A549 (cell line): ENCODE data around the gene SRSF8. TPM values are rescaled to one million over a fixed set of nuclear protein-coding genes. Genes with fewer than 3 reads are reported as not detected.

Experiments used
- ATAC-seq, 2 experiments: fragments of 200-7000 bp in 1 of 2; fragments of >200 bp in 1 of 2; cut with Nextera tagmentation in 1 of 2; cut with Tn5 transposase in 1 of 2; 3 replicates each; pipeline versions ENCODE4 v1.8.0 to v1.9.1; 2018 to 2020; ENCODE audit warnings: mild to moderate bottlenecking in 1 of 2, moderate library complexity in 1 of 2
- CTCF ChIA-PET: fragments of 300-600 bp; sonication (Branson Sonifier 250); formaldehyde crosslinking; extraction: SDS; loops from one replicate; lab custom pipeline; 2021; ENCODE audit warnings: antibody characterized with exemption, inconsistent platforms; lab: Yijun Ruan, JAX
- POLR2A ChIA-PET: fragments of 350-600 bp; formaldehyde crosslinking; extraction: SDS; loops from one replicate; lab custom pipeline; 2021; ENCODE audit warnings: antibody characterized with exemption, inconsistent platforms; lab: Yijun Ruan, JAX
- DNase-seq, 2 experiments: peaks; one replicate each; pipeline versions ENCODE4 v3.0.0 to v3.0.0-alpha.2; 2011 to 2016; ENCODE audit warnings: low read depth in 1 of 2, low spot score in 1 of 2
- FAIRE-seq: peaks from 2 replicates; lab custom pipeline; 2011; peaks lifted over from hg19 to GRCh38; lab: Jason Lieb, UNC
- H3K27ac ChIP-seq, 2 experiments: fragments of >200 bp; sonication (Bioruptor Twin); formaldehyde crosslinking; 3 replicates each; pipeline ENCODE4 v1.5.1; 2016 to 2017
- H3K4me1 ChIP-seq: fragments of >200 bp; sonication (Bioruptor Twin); formaldehyde crosslinking; 3 replicates; pipeline ENCODE4 v1.6.1; 2016
- H3K4me2 ChIP-seq: fragments of >200 bp; sonication (Bioruptor Twin); formaldehyde crosslinking; 3 replicates; pipeline ENCODE4 v1.6.1; 2016
- H3K4me3 ChIP-seq: fragments of >200 bp; sonication (Bioruptor Twin); formaldehyde crosslinking; 3 replicates; pipeline ENCODE4 v1.5.1; 2016
- H3K9me3 ChIP-seq: fragments of >200 bp; sonication (Bioruptor Twin); formaldehyde crosslinking; 3 replicates; pipeline ENCODE4 v1.6.1; 2016
- ATOH8 ChIP-seq: fragments of 250-450 bp; sonication (Bioruptor Pico); IDR thresholded peaks from 2 replicates; pipeline ENCODE4 v1.5.0; 2020; ENCODE audit warnings: low read depth, mild to moderate bottlenecking, moderate library complexity
- BHLHE40 ChIP-seq: IDR thresholded peaks from 2 replicates; pipeline ENCODE4 v1.6.1; 2012; ENCODE audit warnings: low read depth, low read length, inconsistent platforms
- CBX2 ChIP-seq: fragments of 200-600 bp; sonication (generic); IDR thresholded peaks from 2 replicates; pipeline ENCODE4 v1.6.1; 2016; ENCODE audit warnings: low read depth, mild to moderate bottlenecking, borderline replicate concordance
- CHD4 ChIP-seq: fragments of 200-600 bp; sonication (generic); IDR thresholded peaks from 2 replicates; pipeline ENCODE4 v1.6.1; 2016; ENCODE audit warnings: antibody characterized with exemption, mild to moderate bottlenecking, borderline replicate concordance
- CTCF ChIP-seq: fragments of >200 bp; sonication (Bioruptor Twin); formaldehyde crosslinking; IDR thresholded peaks from 3 replicates; pipeline ENCODE4 v1.5.1; 2016
- E2F6 ChIP-seq: IDR thresholded peaks from 2 replicates; pipeline ENCODE4 v1.6.1; 2012; ENCODE audit warnings: low read depth, borderline replicate concordance
- FOSL2 ChIP-seq, 2 experiments: fragments of 450-650 bp in 1 of 2; fragments of >200 bp in 1 of 2; sonication (Bioruptor Twin) in 1 of 2; formaldehyde crosslinking; IDR thresholded peaks; 2 replicates each; pipeline versions ENCODE4 v1.5.0 to v1.6.1; 2016 to 2020; ENCODE audit warnings: mild to moderate bottlenecking in 1 of 2, moderate library complexity in 1 of 2
- FOXS1 ChIP-seq: fragments of 250-450 bp; sonication (Bioruptor Pico); IDR thresholded peaks from 2 replicates; pipeline ENCODE4 v1.5.0; 2020; ENCODE audit warnings: mild to moderate bottlenecking, moderate library complexity
- HMGXB4 ChIP-seq: fragments of 250-450 bp; sonication (Bioruptor Pico); IDR thresholded peaks from 2 replicates; pipeline ENCODE4 v1.5.0; 2021; ENCODE audit warnings: mild to moderate bottlenecking, moderate library complexity, borderline replicate concordance
- KDM1A ChIP-seq: fragments of 200-600 bp; sonication (generic); IDR thresholded peaks from 2 replicates; pipeline ENCODE4 v1.6.1; 2016; ENCODE audit warnings: low read depth, mild to moderate bottlenecking
- KDM5A ChIP-seq: fragments of 200-600 bp; sonication (generic); IDR thresholded peaks from 2 replicates; pipeline ENCODE4 v1.6.1; 2016; ENCODE audit warnings: antibody characterized with exemption, mild to moderate bottlenecking
- MAFK ChIP-seq: fragments of 450-650 bp; IDR thresholded peaks from 2 replicates; pipeline ENCODE4 v1.6.1; 2014; ENCODE audit not compliant: partially characterized antibody
- MAX ChIP-seq: IDR thresholded peaks from 2 replicates; pipeline ENCODE4 v1.6.1; 2012
- MAZ ChIP-seq: fragments of 150-350 bp; IDR thresholded peaks from 2 replicates; pipeline ENCODE4 v1.6.1; 2014; ENCODE audit warnings: antibody characterized with exemption, low read depth, low read length, borderline replicate concordance
- NFE2L2 ChIP-seq: fragments of 150-350 bp; conservative IDR thresholded peaks from 2 replicates; pipeline ENCODE4 v1.6.1; 2014; ENCODE audit warnings: low read length
- PHF8 ChIP-seq: fragments of 200-600 bp; sonication (generic); IDR thresholded peaks from 2 replicates; pipeline ENCODE4 v1.6.1; 2016; ENCODE audit warnings: low read depth, mild to moderate bottlenecking, antibody characterized with exemption, moderate library complexity, borderline replicate concordance
- RARB ChIP-seq: fragments of 250-450 bp; sonication (Bioruptor Pico); IDR thresholded peaks from 2 replicates; pipeline ENCODE4 v1.8.0; 2021; ENCODE audit warnings: mild to moderate bottlenecking, moderate library complexity
- RCOR1 ChIP-seq: fragments of 150-350 bp; IDR thresholded peaks from 2 replicates; pipeline ENCODE4 v1.6.1; 2014; ENCODE audit warnings: antibody characterized with exemption, low read length, low read depth
- REST ChIP-seq: fragments of 200-600 bp; sonication (generic); IDR thresholded peaks from 2 replicates; pipeline ENCODE4 v1.6.1; 2016; ENCODE audit warnings: antibody characterized with exemption, mild to moderate bottlenecking, moderate library complexity
- TP53 ChIP-seq: fragments of 250-450 bp; sonication (Bioruptor Pico); IDR thresholded peaks from 2 replicates; pipeline ENCODE4 v1.5.0; 2021; ENCODE audit warnings: mild to moderate bottlenecking, moderate library complexity
- ZNF302 ChIP-seq: fragments of 250-450 bp; sonication (Bioruptor Pico); IDR thresholded peaks from 2 replicates; pipeline ENCODE4 v1.9.0; 2021; ENCODE audit warnings: inconsistent platforms, mild to moderate bottlenecking, moderate library complexity
- ZSCAN20 ChIP-seq: fragments of 250-450 bp; sonication (Bioruptor Pico); IDR thresholded peaks from 2 replicates; pipeline ENCODE4 v1.8.0; 2022; ENCODE audit warnings: mild to moderate bottlenecking, moderate library complexity
- WGBS: methylation state at CpG from one replicate; pipeline ENCODE4 v1.1.6; 2017; ENCODE audit errors: missing lambda C conversion rate; 5-methylcytosine and 5-hydroxymethylcytosine counted together
- polyA plus RNA-seq, 4 experiments: library from polyadenylated mRNA; depleted of rRNA in 3 of 4; stranded (reverse); fragments of >200 nt; fragmentation: RNase III in 1 of 4; extraction: RNeasy Plus Mini Kit Qiagen cat#74134 plus additional on column Dnase treatment in 1 of 4; gene quantifications; 2 replicates in 3 of 4; 3 replicates in 1 of 4; pipeline ENCODE4 v1.2.3, GENCODE V29; 2011 to 2017

The SRSF8 gene
- polyA plus RNA-seq, 2 of the 4 experiments (the other 2 are of a cell fraction) = 15.1 to 30.2 TPM

GRCh38 chr11:95081412-95081811 is 14.7 kb downstream of the SRSF8 start:
- ChIA-PET CTCF (interaction anchor here (1.6 kb wide), 1 partner anchor 11 kb away, joined by 10 read pairs; no protein-coding TSS in a partner anchor), POLR2A (no interaction called here)
- Histone ChIP-seq H3K4me2 (no peak overlapping the region), H3K27ac (no peak overlapping the region), H3K9me3 (no peaks in the 10 kb centered on the region), H3K4me1 (peaks cover under 1% of the 10 kb centered on the region; the same call in 1 of the 3 replicates), H3K4me3 (no peak overlapping the region)
- TF ChIP-seq ZNF302 (CRISPR knock-in tag) (no peak), MAX (no peak), FOSL2 (IDR thresholded peaks at IDR 0.05) (no peak), FOSL2 (CRISPR knock-in tag; IDR thresholded peaks at IDR 0.05) (no peak), FOXS1 (CRISPR knock-in tag) (no peak), MAFK (no peak), CHD4 (no peak), BHLHE40 (no peak), TP53 (no peak), PHF8 (no peak), E2F6 (no peak), KDM1A (no peak), KDM5A (no peak), NFE2L2 (no peak)
- ATAC-seq (no peak), FAIRE-seq (no peak), DNase-seq (no peak)
- 63% methylated on average over 4 of the region's 4 CpGs for WGBS

GRCh38 chr11:95082576-95083001 is 15.9 kb downstream of the SRSF8 start:
- H3K4me2 ChIP-seq = no peak overlapping the region
- CTCF ChIA-PET = interaction anchor here (1.1 kb wide), 1 partner anchor 69 kb away, joined by 3 read pairs; no protein-coding TSS in a partner anchor
- no peaks in the 10 kb centered on the region for H3K9me3 ChIP-seq
- WGBS = 54% methylated on average over 2 of the region's 2 CpGs
- H3K27ac ChIP-seq = no peak overlapping the region
- POLR2A ChIA-PET = no interaction called here
- TF ChIP-seq ATOH8 (CRISPR knock-in tag) (no peak), REST (no peak), PHF8 (no peak), ZSCAN20 (no peak), MAFK (no peak), MAZ (no peak), RCOR1 (no peak), CBX2 (no peak), NFE2L2 (no peak), HMGXB4 (CRISPR knock-in tag) (no peak), CTCF (no peak), RARB (CRISPR knock-in tag) (no peak), TP53 (no peak)
- ATAC-seq (no peak), DNase-seq (no peak), FAIRE-seq (no peak)
- H3K4me3 ChIP-seq = no peak overlapping the region
- H3K4me1 ChIP-seq = no peaks in the 10 kb centered on the region
